ENCODE results near the gene OR10A4.
A peak's percentile ranks its signal among the peaks of the same experiment; 100 is the strongest.
"Not testable (repeated sequence)": the region's sequence is repeated elsewhere in the genome, so short reads cannot be mapped to it uniquely, and the experiment has no call there.

OR10A4 gene

GRCh38 chr11:6900327-6900999 lies 24.0 kb downstream of the OR10A4 start:
- DNase-seq = no peak

DNA sequence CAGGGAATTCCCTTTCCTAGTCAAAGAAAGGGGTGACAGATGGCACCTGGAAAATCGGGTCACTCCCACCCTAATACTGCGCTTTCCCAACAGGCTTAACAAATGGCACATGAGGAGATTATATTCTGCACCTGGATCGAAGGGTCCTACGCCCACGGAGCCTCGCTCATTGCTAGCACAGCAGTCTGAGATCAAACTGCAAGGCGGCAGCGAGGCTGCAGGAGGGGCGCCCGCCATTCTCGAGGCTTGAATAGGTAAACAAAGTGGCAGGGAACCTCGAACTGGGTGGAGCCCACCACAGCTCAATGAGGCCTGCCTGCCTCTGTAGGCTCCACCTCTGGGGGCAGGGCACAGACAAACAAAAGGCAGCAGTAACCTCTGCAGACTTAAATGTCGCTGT lies 28.4 kb downstream of the OR10A4 start:
- DNase-seq = not testable (repeated sequence)

DNA sequence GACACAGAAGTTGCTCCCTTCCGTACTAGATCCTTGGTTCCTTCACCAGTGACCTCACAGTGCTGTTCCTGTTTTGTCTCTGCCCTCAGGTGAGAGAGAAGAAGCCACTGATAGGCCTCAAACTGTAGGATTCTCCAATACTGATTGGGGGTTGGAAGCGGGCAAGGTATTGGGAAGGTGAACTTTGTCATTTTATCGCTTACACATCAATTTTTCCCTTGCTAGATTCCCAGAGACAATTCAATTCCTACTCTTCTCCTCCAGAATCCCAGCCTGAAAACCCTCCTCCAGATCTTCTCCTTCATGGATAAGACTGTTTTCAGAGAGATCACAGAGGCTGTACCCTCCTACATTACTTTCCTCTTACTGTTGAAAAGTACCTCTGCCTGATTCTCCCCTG lies 35.0 kb downstream of the OR10A4 start:
- no peak for DNase-seq

GRCh38 chr11:6911948-6912347 lies 35.5 kb downstream of the OR10A4 start:
- no peak for DNase-seq

- DNase-seq = no peak
Measured at GRCh38 chr11:6919698-6920097, 43.3 kb downstream of the OR10A4 start.

GRCh38 chr11:6920702-6921101 lies 44.3 kb downstream of the OR10A4 start, which contains the start of gene OR2D3:
Gene OR2D3, plus strand, starts transcription at chr11:6921002. Its CDS starts 0 bp downstream, at chr11:6921002.
- DNase-seq = no peak

DNA sequence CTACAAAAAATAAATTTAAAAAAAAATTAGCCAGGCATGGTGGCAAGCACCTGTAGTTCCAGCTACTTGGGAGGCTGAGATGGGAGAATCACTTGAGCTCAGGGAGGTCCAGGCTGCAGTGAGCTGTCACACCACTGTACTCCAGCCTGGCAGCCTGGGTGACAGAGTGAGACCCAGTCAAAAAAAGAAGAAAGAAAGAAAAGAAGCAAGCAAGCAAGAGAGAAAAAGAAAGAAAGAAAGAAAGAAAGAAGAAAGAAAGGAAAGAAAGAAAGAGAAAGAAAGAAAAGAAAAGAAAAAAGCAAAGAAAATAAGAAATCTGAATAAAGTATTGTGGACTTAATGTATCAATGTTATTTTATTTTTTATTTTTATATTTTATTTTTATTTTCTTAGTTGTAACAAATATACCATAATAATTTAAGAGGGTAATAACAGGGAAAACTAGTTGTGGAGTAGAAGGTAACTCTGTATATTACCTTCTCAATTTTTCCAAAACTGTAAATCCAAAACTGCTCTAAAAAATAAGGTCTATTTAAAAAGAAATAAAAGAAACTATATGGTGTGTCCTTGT lies 48.7 kb downstream of the OR10A4 start:
- no peak for DNase-seq

- DNase-seq = no peak
Measured at GRCh38 chr11:6925636-6926207, 49.3 kb downstream of the OR10A4 start.

GRCh38 chr11:6926208-6927029 lies 50.0 kb downstream of the OR10A4 start, which contains the start of gene ZNF215:
Gene ZNF215, plus strand, starts transcription at chr11:6926426. Its CDS starts 5,847 bp downstream, at chr11:6932273.
- DNase-seq = peak; percentile 0

DNA sequence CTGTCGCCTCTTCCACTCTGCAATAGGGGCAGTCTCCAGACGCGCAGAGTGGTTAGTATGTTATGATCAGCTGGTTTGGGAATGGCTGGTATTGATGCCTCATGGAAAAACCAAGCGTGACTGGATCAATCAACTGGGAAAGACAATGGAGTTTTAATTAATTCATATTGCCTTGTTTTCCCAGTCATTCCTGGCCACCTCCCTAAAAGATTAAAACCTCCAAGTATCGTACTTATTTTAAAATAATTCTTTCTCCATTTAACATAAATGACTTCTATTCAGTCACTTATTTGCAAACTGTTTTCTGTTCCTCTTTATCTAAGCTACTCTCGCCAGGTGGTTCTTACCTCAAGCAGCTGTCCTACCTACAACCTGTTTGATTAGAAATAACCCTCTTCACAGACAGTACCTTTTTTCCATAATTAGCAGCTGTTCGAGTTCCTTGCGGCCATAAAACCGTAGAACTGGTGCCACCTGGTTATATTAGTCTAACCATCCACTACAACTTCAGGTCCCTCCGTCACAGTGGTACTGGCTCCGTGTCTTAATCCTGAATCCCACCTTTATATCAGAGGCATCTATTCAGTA lies 50.7 kb downstream of the OR10A4 start:
- DNase-seq = no peak

Measured in activated CD4-positive, alpha-beta T cell treated with anti-CD3 and anti-CD28 coated beads, Interleukin-2, amount 50 U/mL, for 1 hour (primary cell).